SK-N-SH (cell line): ENCODE results near the gene OSBPL6. TPM values are rescaled to one million over a fixed set of nuclear protein-coding genes. Genes with fewer than 3 reads are reported as not detected.

Source experiments
- CTCF ChIA-PET: fragments of 300-600, 350-600 bp; formaldehyde crosslinking; extraction: SDS; loops from one replicate; lab custom pipeline; 2021; lab: Yijun Ruan, JAX
- POLR2A ChIA-PET: fragments of 350-600 bp; sonication (Branson Sonifier 250); formaldehyde crosslinking; extraction: SDS; loops from one replicate; lab custom pipeline; 2020; ENCODE audit warnings: antibody characterized with exemption, inconsistent platforms; lab: Yijun Ruan, JAX
- DNase-seq: peaks from one replicate; pipeline ENCODE4 v3.0.0; 2012
- H2AFZ ChIP-seq: fragments of 200-600 bp; sonication (generic); 2 replicates; pipeline ENCODE4 v1.8.1; 2016; ENCODE audit warnings: antibody characterized with exemption, mild to moderate bottlenecking, low read depth
- H3F3A ChIP-seq: fragments of 200-600 bp; sonication (generic); replicated peaks from 2 replicates; pipeline ENCODE3; 2016; ENCODE audit warnings: antibody characterized with exemption, mild to moderate bottlenecking; ENCODE audit not compliant: insufficient read depth
- H3K27ac ChIP-seq, 2 experiments: fragments of 200-500 bp in 1 of 2; fragments of 200-600 bp in 1 of 2; sonication (Bioruptor generic) in 1 of 2; sonication (generic), shearing (Covaris generic) in 1 of 2; 2 replicates each; pipeline versions ENCODE4 v1.5.1 to v1.6.1; 2014 to 2016; ENCODE audit warnings: low read depth in 2 of 2, inconsistent platforms in 1 of 2, low read length in 1 of 2, mild to moderate bottlenecking in 1 of 2, mixed read lengths in 1 of 2
- H3K27me3 ChIP-seq: fragments of 200-600 bp; sonication (generic), shearing (Covaris generic); 2 replicates; pipeline ENCODE4 v1.6.1; 2016; ENCODE audit warnings: mixed run types; ENCODE audit not compliant: insufficient read depth
- H3K36me3 ChIP-seq, 2 experiments: fragments of 200-500 bp in 1 of 2; fragments of 200-600 bp in 1 of 2; sonication (Bioruptor generic) in 1 of 2; sonication (generic) in 1 of 2; replicated peaks in 1 of 2; 2 replicates each; pipeline versions ENCODE3 to v1.5.1; 2014 to 2016; ENCODE audit warnings: low read length in 1 of 2, mild to moderate bottlenecking in 1 of 2; ENCODE audit not compliant: insufficient read depth in 2 of 2, control insufficient read depth in 1 of 2
- H3K4me1 ChIP-seq, 2 experiments: fragments of 200-500 bp in 1 of 2; fragments of 200-600 bp in 1 of 2; sonication (Bioruptor generic) in 1 of 2; sonication (generic), shearing (Covaris generic) in 1 of 2; 2 replicates each; pipeline versions ENCODE4 v1.5.1 to v1.6.1; 2014 to 2016; ENCODE audit warnings: low read depth in 1 of 2, low read length in 1 of 2, mixed run types in 1 of 2; ENCODE audit not compliant: insufficient read depth in 2 of 2, control insufficient read depth in 1 of 2
- H3K4me2 ChIP-seq: fragments of 200-600 bp; sonication (generic), shearing (Covaris generic); 2 replicates; pipeline ENCODE4 v1.6.1; 2017; ENCODE audit warnings: mixed run types
- H3K4me3 ChIP-seq, 2 experiments: fragments of 200-500 bp in 1 of 2; fragments of 200-600 bp in 1 of 2; sonication (Bioruptor generic) in 1 of 2; sonication (generic), shearing (Covaris generic) in 1 of 2; 2 replicates each; pipeline versions ENCODE4 v1.5.1 to v1.8.1; 2014 to 2016; ENCODE audit warnings: low read depth in 2 of 2, inconsistent platforms in 1 of 2, low read length in 1 of 2, mild to moderate bottlenecking in 1 of 2, mixed read lengths in 1 of 2, moderate library complexity in 1 of 2
- H3K79me2 ChIP-seq: fragments of 200-600 bp; sonication (generic); 2 replicates; pipeline ENCODE4 v1.8.1; 2017; ENCODE audit warnings: mild to moderate bottlenecking; ENCODE audit not compliant: insufficient read depth
- H3K9ac ChIP-seq: fragments of 200-600 bp; sonication (generic); 2 replicates; pipeline ENCODE4 v1.6.1; 2017; ENCODE audit warnings: mixed run types
- H3K9me2 ChIP-seq: fragments of 200-600 bp; sonication (generic); 2 replicates; pipeline ENCODE4 v1.6.1; 2017; ENCODE audit warnings: mixed run types
- H3K9me3 ChIP-seq: fragments of 200-600 bp; sonication (generic); 2 replicates; pipeline ENCODE4 v1.6.1; 2017; ENCODE audit warnings: mixed run types, mild to moderate bottlenecking, moderate library complexity
- H4K20me1 ChIP-seq: fragments of 200-600 bp; sonication (generic); 2 replicates; pipeline ENCODE4 v1.6.1; 2017; ENCODE audit warnings: mild to moderate bottlenecking, mixed run types; ENCODE audit not compliant: insufficient read depth
- CTCF ChIP-seq: fragments of 200-600 bp; sonication (generic); IDR thresholded peaks from 2 replicates; pipeline ENCODE4 v1.6.1; 2017; ENCODE audit warnings: antibody characterized with exemption, mild to moderate bottlenecking, moderate library complexity
- EP300 ChIP-seq, 2 experiments: IDR thresholded peaks; 2 replicates each; pipeline versions ENCODE4 v1.4.0 to v1.6.1; 2012; ENCODE audit warnings: borderline replicate concordance in 1 of 2, low read depth in 1 of 2, low read length in 1 of 2
- EZH2phosphoT487 ChIP-seq: fragments of 200-600 bp; sonication (generic); IDR thresholded peaks from 2 replicates; pipeline ENCODE4 v1.6.1; 2017; ENCODE audit warnings: low read depth, mixed run types, mild to moderate bottlenecking, antibody characterized with exemption, moderate library complexity, borderline replicate concordance
- FOSL2 ChIP-seq: IDR thresholded peaks from 2 replicates; pipeline ENCODE4 v1.4.0; 2012; ENCODE audit warnings: low read depth, mild to moderate bottlenecking, moderate library complexity, borderline replicate concordance
- JUND ChIP-seq: IDR thresholded peaks from 2 replicates; pipeline ENCODE4 v1.4.0; 2012
- MEF2A ChIP-seq: IDR thresholded peaks from 2 replicates; pipeline ENCODE4 v1.4.0; 2012; ENCODE audit warnings: low read depth, borderline replicate concordance
- MXI1 ChIP-seq: IDR thresholded peaks from 2 replicates; pipeline ENCODE4 v1.6.1; 2012; ENCODE audit warnings: mild to moderate bottlenecking, low read depth, low read length, improper control_type of control experiment
- NFIC ChIP-seq: IDR thresholded peaks from 2 replicates; pipeline ENCODE4 v1.4.0; 2012; ENCODE audit warnings: borderline replicate concordance
- NRF1 ChIP-seq: IDR thresholded peaks from 2 replicates; pipeline ENCODE4 v1.6.1; 2012; ENCODE audit warnings: low read depth, mild to moderate bottlenecking, low read length
- RAD21 ChIP-seq: IDR thresholded peaks from 2 replicates; pipeline ENCODE4 v1.6.1; 2012; ENCODE audit warnings: mild to moderate bottlenecking, low read length
- RCOR1 ChIP-seq: fragments of 150-350 bp; IDR thresholded peaks from 2 replicates; pipeline ENCODE4 v1.6.1; 2017; ENCODE audit warnings: antibody characterized with exemption, low read length
- RFX5 ChIP-seq: IDR thresholded peaks from 2 replicates; pipeline ENCODE4 v1.6.1; 2012; ENCODE audit warnings: mild to moderate bottlenecking, improper control_type of control experiment, low read length
- RXRA ChIP-seq: IDR thresholded peaks from 2 replicates; pipeline ENCODE4 v1.4.0; 2012; ENCODE audit warnings: low read depth, mild to moderate bottlenecking, borderline replicate concordance
- SMC3 ChIP-seq: IDR thresholded peaks from 2 replicates; pipeline ENCODE4 v1.6.1; 2012; ENCODE audit warnings: low read depth, low read length, improper control_type of control experiment
- TAF1 ChIP-seq: IDR thresholded peaks from 2 replicates; pipeline ENCODE4 v1.6.1; 2012; ENCODE audit warnings: low read depth, mild to moderate bottlenecking, low read length, moderate library complexity, borderline replicate concordance
- TCF12 ChIP-seq: IDR thresholded peaks from 2 replicates; pipeline ENCODE4 v1.4.0; 2012
- YY1 ChIP-seq: IDR thresholded peaks from 2 replicates; pipeline ENCODE4 v1.4.0; 2012; ENCODE audit warnings: low read depth, mild to moderate bottlenecking
- ZBTB33 ChIP-seq: IDR thresholded peaks from 2 replicates; pipeline ENCODE4 v1.4.0; 2012; ENCODE audit warnings: low read depth, borderline replicate concordance
- WGBS: methylation state at CpG from one replicate; pipeline ENCODE4 v1.1.6; 2017; ENCODE audit warnings: low lambda C conversion rate; 5-methylcytosine and 5-hydroxymethylcytosine counted together
- polyA plus RNA-seq, 3 experiments: library from polyadenylated mRNA; depleted of rRNA; stranded (reverse); fragments of >200 nt; gene quantifications; 2 replicates each; pipeline ENCODE4 v1.2.3, GENCODE V29; 2012
- TF ChIP-seq, protein P1 (sequence below): fragments of 150-350 bp; IDR thresholded peaks from 2 replicates; pipeline ENCODE4 v1.6.1; 2016; ENCODE audit warnings: mild to moderate bottlenecking, low read depth, low read length

OSBPL6 gene
- polyA plus RNA-seq, 1 of the 3 experiments (the other 2 are of a cell fraction): 2.7 TPM

DNA sequence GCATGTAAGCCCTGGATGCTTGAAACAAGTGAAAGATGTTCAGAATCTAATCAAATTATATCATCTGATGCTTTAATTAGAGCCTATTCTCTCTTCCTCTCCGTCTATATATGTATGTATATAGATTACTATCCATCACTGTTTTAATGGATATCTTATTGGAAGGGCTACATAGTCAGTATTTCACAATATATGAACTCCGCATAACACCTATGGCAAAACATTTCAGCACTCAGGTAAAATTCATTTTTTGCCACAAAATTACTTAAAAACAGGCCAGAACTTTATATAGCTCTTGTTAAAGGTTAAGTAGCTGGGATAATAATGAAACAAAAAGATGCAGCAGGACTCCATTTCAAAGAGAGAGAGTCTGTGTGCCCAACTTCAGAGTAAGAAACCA lies 258.0 kb downstream of the OSBPL6 start:
- H3K4me2 ChIP-seq: no peak overlapping the region
- H3K79me2 ChIP-seq: peaks cover 33% of the 10 kb centered on the region
- H2AFZ ChIP-seq: no peak overlapping the region
- no peaks in the 10 kb centered on the region for H3K27me3 ChIP-seq
- DNase-seq: no peak
- WGBS: 94% methylated on average over 2 of the region's 2 CpGs
- no peak overlapping the region for H3K27ac ChIP-seq
- no peaks in the 10 kb centered on the region for H3K9me3 ChIP-seq
- H4K20me1 ChIP-seq: peaks cover 21% of the 10 kb centered on the region
- ChIA-PET POLR2A (interaction anchor here (1.7 kb wide), 1 partner anchor 71 kb away, joined by 12 read pairs; no protein-coding TSS in a partner anchor), CTCF (interaction anchor here (2.0 kb wide), 1 partner anchor 15 kb away, joined by 5 read pairs; no protein-coding TSS in a partner anchor)
- peaks cover 3% of the 10 kb centered on the region for H3F3A ChIP-seq
- peaks cover 6 to 18% of the 10 kb centered on the region in 2 experiments for H3K36me3 ChIP-seq
- 0 out of 4 replicates have a peak overlapping the region, but pooled peaks of 1 of the 2 experiments have one; percentile 100 for H3K4me3 ChIP-seq
- H3K9me2 ChIP-seq: no peaks in the 10 kb centered on the region
- no peak overlapping the region for H3K9ac ChIP-seq
- TF ChIP-seq MEF2A: no peak
- TF ChIP-seq RCOR1: no peak
- no peak for TF ChIP-seq EZH2phosphoT487
- no peak for TF ChIP-seq YY1
- TF ChIP-seq RFX5: no peak
- no peak for TF ChIP-seq RAD21
- TF ChIP-seq JUND: no peak
- no peak for TF ChIP-seq TAF1
- TF ChIP-seq SMC3: no peak
- TF ChIP-seq TCF12: no peak
- no peak for TF ChIP-seq RXRA
- TF ChIP-seq CTCF: no peak
- TF ChIP-seq FOSL2: no peak
- no peak for TF ChIP-seq EP300 (IDR thresholded peaks at IDR 0.05; ENCODE audit: borderline replicate concordance in 1 of 2, low read depth in 1 of 2, low read length in 1 of 2)
- no peak for TF ChIP-seq ZBTB33
- TF ChIP-seq NFIC: no peak
- TF ChIP-seq, protein P1, sequence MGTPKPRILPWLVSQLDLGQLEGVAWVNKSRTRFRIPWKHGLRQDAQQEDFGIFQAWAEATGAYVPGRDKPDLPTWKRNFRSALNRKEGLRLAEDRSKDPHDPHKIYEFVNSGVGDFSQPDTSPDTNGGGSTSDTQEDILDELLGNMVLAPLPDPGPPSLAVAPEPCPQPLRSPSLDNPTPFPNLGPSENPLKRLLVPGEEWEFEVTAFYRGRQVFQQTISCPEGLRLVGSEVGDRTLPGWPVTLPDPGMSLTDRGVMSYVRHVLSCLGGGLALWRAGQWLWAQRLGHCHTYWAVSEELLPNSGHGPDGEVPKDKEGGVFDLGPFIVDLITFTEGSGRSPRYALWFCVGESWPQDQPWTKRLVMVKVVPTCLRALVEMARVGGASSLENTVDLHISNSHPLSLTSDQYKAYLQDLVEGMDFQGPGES: no peak
- no peak for TF ChIP-seq MXI1
- TF ChIP-seq NRF1: no peak
- TF ChIP-seq, all 33 proteins: peak for 0
- peaks cover 0 to 22% of the 10 kb centered on the region in 2 experiments; a peak in 2 of 4 replicates for H3K4me1 ChIP-seq

Other genes with a start within 250 kb of the OSBPL6 start
- 0.10 and 0.18 TPM in 2 replicates for gene PDE11A, start 121.7 kb upstream of the OSBPL6 start, polyA plus RNA-seq (2012; rRNA removed)
- gene RBM45, start 82.1 kb upstream of the OSBPL6 start, polyA plus RNA-seq (2012; rRNA removed): 7.0 and 8.1 TPM in 2 replicates